ENCODE measurements around the gene CEP131. TPM values are rescaled to one million over a fixed set of nuclear protein-coding genes. Genes with fewer than 3 reads are reported as not detected.

Gene CEP131
- total and polyA plus RNA-seq, 2 of the 4 experiments (the other 2 are of a cell fraction): 4.8 to 9.6 TPM

- H3K18ac ChIP-seq (ENCODE audit: low read depth, low read length): no peak overlapping the region
- H2AK5ac ChIP-seq (ENCODE audit: low read depth, low read length): no peak overlapping the region
- no peak overlapping the region for H3K4me3 ChIP-seq (ENCODE audit: insufficient read depth, low read depth, low read length)
- H4K5ac ChIP-seq (ENCODE audit: low read depth, low read length): no peak overlapping the region
- H3K4ac ChIP-seq (ENCODE audit: low read depth, low read length): no peak overlapping the region
- no peak overlapping the region for H2AK9ac ChIP-seq (replicated peaks; ENCODE audit: low read depth, low read length, poor library complexity)
- no TSS peak for BruUV-seq (replicated peaks)
- peaks cover 9 to 18% of the 10 kb centered on the region in 2 experiments; a peak in 3 of 4 replicates for H3K79me1 ChIP-seq (ENCODE audit: low read depth in 1 of 2, low read length in 2 of 2)
- POLR2A ChIA-PET (ENCODE audit: unreplicated experiment): no interaction called here
- no peak overlapping the region for H2AFZ ChIP-seq (replicated peaks; ENCODE audit: low read length, poor library complexity)
- no peak for ATAC-seq (ENCODE audit: low read depth)
- H2BK20ac ChIP-seq (ENCODE audit: low read depth, low read length): no peak overlapping the region
- 55% methylated on average over 7 of the region's 15 CpGs; no CpG with 5 or more reads in 1 of the 2 experiments for WGBS, 2 experiments (ENCODE audit: extremely low coverage in 2 of 2, insufficient read length in 1 of 2)
- no peak overlapping the region for H3K14ac ChIP-seq (replicated peaks; ENCODE audit: low read depth, low read length)
- peaks cover 7% of the 10 kb centered on the region for H3K9me1 ChIP-seq (ENCODE audit: insufficient read depth, low read length)
- no peak overlapping the region for H2BK5ac ChIP-seq (ENCODE audit: low read depth, low read length, poor library complexity, severe bottlenecking)
- intact Hi-C loops (cut with micrococcal nuclease): loop anchor here (1.0 kb wide), 1 partner anchor 231 kb away; no protein-coding TSS in a partner anchor
- CTCF ChIA-PET: interaction anchor here (0.6 to 1.2 kb wide), 2 partner anchors 116 to 232 kb away, joined by 4 to 6 read pairs; no protein-coding TSS in a partner anchor
- no peak for DNase-seq
- H3K27me3 ChIP-seq (ENCODE audit: control insufficient read depth, insufficient read depth, low read length): no peaks in the 10 kb centered on the region
- no peak overlapping the region for H4K8ac ChIP-seq (ENCODE audit: low read depth in 2 of 2, low read length in 2 of 2)
- H3K4me1 ChIP-seq (ENCODE audit: control insufficient read depth, insufficient read depth, low read length): peaks cover 12% of the 10 kb centered on the region
- H3K9me3 ChIP-seq (ENCODE audit: control insufficient read depth, insufficient read depth, low read length): no peaks in the 10 kb centered on the region
- H2BK15ac ChIP-seq (ENCODE audit: low read depth, low read length): no peak overlapping the region
- peaks cover 22% of the 10 kb centered on the region for H4K20me1 ChIP-seq (ENCODE audit: insufficient read depth, low read length)
- H3K56ac ChIP-seq (ENCODE audit: extremely low read depth, insufficient read depth, low read length): no peak overlapping the region
- H3K27ac ChIP-seq (ENCODE audit: insufficient read depth, low read length): no peak overlapping the region
- no peak for TF ChIP-seq CEBPB (IDR thresholded peaks at IDR 0.05; ENCODE audit: low read depth, low read length)
- TF ChIP-seq FOS (IDR thresholded peaks at IDR 0.05; ENCODE audit: low read depth, low read length): no peak
- TF ChIP-seq ELK1 (IDR thresholded peaks at IDR 0.05; ENCODE audit: borderline replicate concordance, low read depth, low read length): no peak
- TF ChIP-seq USF2 (IDR thresholded peaks at IDR 0.05; ENCODE audit: low read depth, low read length): no peak
- TF ChIP-seq CTCF (conservative IDR thresholded peaks at IDR 0.05; ENCODE audit: low read depth, low read length): no peak
- H3K23ac ChIP-seq (ENCODE audit: low read depth, low read length): no peak overlapping the region
- dilution Hi-C loops (cut with HindIII; ENCODE audit: low sequenced_read_pairs, unreplicated experiment): no loop called here
- no peak overlapping the region for H3K4me2 ChIP-seq (ENCODE audit: low read depth, low read length)
- no peak overlapping the region for H2BK120ac ChIP-seq (ENCODE audit: low read depth, low read length)
- H3K9ac ChIP-seq (ENCODE audit: low read depth, low read length): no peak overlapping the region
- H3K36me3 ChIP-seq (ENCODE audit: control insufficient read depth, insufficient read depth, low read length): peaks cover 27% of the 10 kb centered on the region
- in situ Hi-C loops (cut with MboI; ENCODE audit: low sequenced_read_pairs): no loop called here
- no peak overlapping the region for H4K91ac ChIP-seq (ENCODE audit: insufficient read depth, low read depth, low read length)
These were observed 30.2 kb upstream of the CEP131 start for GRCh38 chr17:81252987-81253329.

Measured in IMR-90 (cell line).